Ovary (tissue), 9 donors: ENCODE data around the gene BTBD9. TPM values are rescaled to one million over a fixed set of nuclear protein-coding genes. Genes with fewer than 3 reads are reported as not detected.

Experiments used
- DNase-seq, 5 donors: peaks; one replicate each; pipeline ENCODE4 v3.0.0-alpha.2; 2019 to 2020
- H3K27ac ChIP-seq, 2 donors: fragments of 200-600 bp; one replicate each; pipeline versions ENCODE4 v1.5.1 to v1.8.0; 2019 to 2022
- H3K27me3 ChIP-seq: fragments of 200-600 bp; one replicate; pipeline ENCODE4 v1.8.0; 2022
- H3K36me3 ChIP-seq: fragments of 200-600 bp; sonication (generic); one replicate; pipeline ENCODE4 v1.5.1; 2019
- H3K4me1 ChIP-seq: one replicate; pipeline ENCODE4 v1.8.1; 2013; ENCODE audit warnings: mild to moderate bottlenecking, moderate library complexity; ENCODE audit not compliant: insufficient read depth
- H3K4me3 ChIP-seq: fragments of 200-600 bp; sonication (generic); one replicate; pipeline ENCODE4 v1.5.1; 2017
- H3K9me3 ChIP-seq, 2 donors: fragments of 200-600 bp in 1 of 2; sonication (generic) in 1 of 2; one replicate each; pipeline versions ENCODE4 v1.5.1 to v1.8.1; 2013 to 2019; ENCODE audit warnings: mild to moderate bottlenecking in 1 of 2, moderate library complexity in 1 of 2
- CTCF ChIP-seq, 3 donors: fragments of 450-650 bp in 2 of 3; fragments of 200-600 bp in 1 of 3; IDR thresholded peaks; one replicate each; pipeline versions ENCODE4 v1.5.1 to v1.8.0; 2016 to 2022; ENCODE audit warnings: antibody characterized with exemption in 3 of 3, mild to moderate bottlenecking in 1 of 3
- EP300 ChIP-seq: sonication (generic); formaldehyde crosslinking; IDR thresholded peaks from one replicate; pipeline ENCODE4 v1.6.1; 2017; ENCODE audit warnings: antibody characterized with exemption
- POLR2A ChIP-seq: fragments of 450-650 bp; IDR thresholded peaks from one replicate; pipeline ENCODE4 v1.6.1; 2017; ENCODE audit warnings: antibody characterized with exemption, mild to moderate bottlenecking, moderate library complexity
- WGBS, 3 donors: extraction: QIAGEN DNeasy Blood & Tissue Kit in 1 of 3; methylation state at CpG; one replicate each; pipeline versions ENCODE4 v1.1.5 to v1.1.7; 2013 to 2017; 5-methylcytosine and 5-hydroxymethylcytosine counted together
- intact Hi-C, 4 donors: fragments of 100-400 bp; cut with DNase I; formaldehyde crosslinking; loops; one replicate each; pipeline versions ENCODE4 v1.11.0 to v1.15.1; 2022 to 2023
- polyA plus RNA-seq, 2 donors: library from polyadenylated mRNA; stranded (reverse); fragments of 200-250 nt in 1 of 2; fragments of 350-450 nt in 1 of 2; fragmentation: Illumina TruSeq in 1 of 2; extraction: RNeasy Lipid Tissue Mini Kit (QIAGEN cat#74804) in 1 of 2; gene quantifications; one replicate each; pipeline ENCODE4 v1.2.3, GENCODE V29; 2013 to 2014
- total RNA-seq, 7 donors: library from RNA; depleted of rRNA in 2 of 7; stranded (reverse); fragments of >200 nt in 2 of 7; fragmentation: NEBNext Ultra II Directional in 3 of 7; extraction: Animal tissue kit (Norgen Biotek cat#: 25700) in 3 of 7; gene quantifications; one replicate each; pipeline versions ENCODE4 v1.1.0 to v1.2.4, GENCODE V29; 2016 to 2023
- donor health status: DM: no; HTN: no; CAD: no; lungs with moderate emphysema.
- donor health status: DM: no; HTN: no; CAD: no.
- donor health status: Bipolar disorder and iron deficiency.
- donor health status: DM: yes; HTN: yes; CAD: no.
- donor health status: DM: no; HTN: no; CAD: no.
- donor health status: DM: yes; HTN: yes; CAD: no.

BTBD9 gene
- total and polyA plus RNA-seq, 9 donors: 7.2 to 28.8 (median 21.0) TPM

- Histone ChIP-seq H3K4me3 (no peak overlapping the region), H3K27ac (no peak overlapping the region), H3K4me1 (peaks cover 4% of the 10 kb centered on the region), H3K27me3 (no peaks in the 10 kb centered on the region), H3K36me3 (no peaks in the 10 kb centered on the region), H3K9me3 (no peaks in the 10 kb centered on the region)
- WGBS, 3 donors: 78 to 79% (median 78%) methylated on average over 5 of the region's 5 CpGs
- TF ChIP-seq POLR2A (no peak), EP300 (no peak), CTCF (IDR thresholded peaks at IDR 0.05) (no peak)
- intact Hi-C loops: loop anchor here in 3 of 4 donors (2.0 to 10.0 kb wide), 5 partner anchors 169 to 1011 kb away; no protein-coding TSS in a partner anchor
- DNase-seq: no peak
Measured at GRCh38 chr6:38495922-38496635, 143.7 kb downstream of the BTBD9 start.

GRCh38 chr6:38495518-38495917, 144.2 kb downstream of the BTBD9 start:
- H3K27me3 ChIP-seq: no peaks in the 10 kb centered on the region
- no peak for DNase-seq
- H3K4me3 ChIP-seq: no peak overlapping the region
- no peak overlapping the region for H3K27ac ChIP-seq
- H3K4me1 ChIP-seq: peaks cover 4% of the 10 kb centered on the region
- TF ChIP-seq EP300 (no peak), CTCF (IDR thresholded peaks at IDR 0.05) (no peak), POLR2A (no peak)
- intact Hi-C loops: loop anchor here in 3 of 4 donors (2.0 to 10.0 kb wide), 5 partner anchors 169 to 1011 kb away; no protein-coding TSS in a partner anchor
- no peaks in the 10 kb centered on the region for H3K9me3 ChIP-seq
- 85 to 89% (median 87%) methylated on average over 5 of the region's 5 CpGs for WGBS, 3 donors
- no peaks in the 10 kb centered on the region for H3K36me3 ChIP-seq

GRCh38 chr6:38493931-38494547, 145.7 kb downstream of the BTBD9 start:
- Histone ChIP-seq H3K4me1 (peaks cover 3% of the 10 kb centered on the region), H3K36me3 (no peaks in the 10 kb centered on the region), H3K27ac (no peak overlapping the region), H3K4me3 (no peak overlapping the region), H3K9me3 (no peaks in the 10 kb centered on the region), H3K27me3 (no peaks in the 10 kb centered on the region)
- peak; percentile 56 to 84 (median 73) for DNase-seq
- intact Hi-C loops: loop anchor here in 3 of 4 donors (2.0 to 10.0 kb wide), 5 partner anchors 171 to 1009 kb away; no protein-coding TSS in a partner anchor
- 28 to 30% (median 29%) methylated on average over 6 of the region's 6 CpGs for WGBS, 3 donors
- TF ChIP-seq EP300 (no peak), CTCF (IDR thresholded peaks at IDR 0.05) (peak; percentile 80 to 93 (median 89)), POLR2A (no peak)

DNA sequence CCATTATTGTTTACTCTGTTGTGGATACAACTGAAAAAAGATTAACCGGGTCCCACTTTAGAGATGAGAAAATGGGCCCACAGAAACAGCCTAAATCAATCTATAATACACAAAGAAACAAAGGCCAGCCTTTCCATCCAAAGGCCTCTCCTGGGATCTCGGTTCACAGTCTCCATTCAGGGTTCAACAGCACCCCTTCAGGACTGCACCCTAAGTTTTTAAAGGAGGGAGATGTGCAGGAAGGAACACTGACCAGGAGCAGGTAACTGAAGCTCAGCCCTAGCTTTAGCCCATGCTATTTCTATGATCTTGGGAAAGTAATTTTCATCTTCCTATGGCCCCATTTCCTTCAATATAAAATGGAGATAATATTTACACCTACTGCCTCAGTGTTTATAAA, 147.7 kb downstream of the BTBD9 start:
- intact Hi-C loops: loop anchor here in 3 of 4 donors (10.0 kb wide), 4 partner anchors 173 to 1007 kb away; no protein-coding TSS in a partner anchor
- Histone ChIP-seq H3K4me3 (no peak overlapping the region), H3K36me3 (no peaks in the 10 kb centered on the region), H3K9me3 (no peaks in the 10 kb centered on the region), H3K27ac (no peak overlapping the region), H3K27me3 (no peaks in the 10 kb centered on the region), H3K4me1 (no peaks in the 10 kb centered on the region)
- 90 to 91% (median 90%) methylated on average over 2 of the region's 2 CpGs for WGBS, 3 donors
- no peak for DNase-seq
- no peak for TF ChIP-seq CTCF (IDR thresholded peaks at IDR 0.05)
- no peak for TF ChIP-seq EP300
- no peak for TF ChIP-seq POLR2A
